Sigmoid colon (tissue), 3 donors: ENCODE results near the gene SETBP1.

ENCODE experiments used
- POLR2A ChIP-seq, 2 donors: fragments of 450-650 bp; IDR thresholded peaks; one replicate each; pipeline ENCODE4 v1.6.1; 2016; ENCODE audit warnings: antibody characterized with exemption in 2 of 2, mild to moderate bottlenecking in 2 of 2, moderate library complexity in 2 of 2
- TF ChIP-seq, protein P1 (sequence below), 4 experiments: fragments of 450-650 bp in 3 of 4; fragments of 200-600 bp in 1 of 4; IDR thresholded peaks; one replicate each; pipeline ENCODE4 v1.5.1; 2016 to 2019; ENCODE audit warnings: antibody characterized with exemption in 4 of 4, mild to moderate bottlenecking in 3 of 4, moderate library complexity in 2 of 4

DNA sequence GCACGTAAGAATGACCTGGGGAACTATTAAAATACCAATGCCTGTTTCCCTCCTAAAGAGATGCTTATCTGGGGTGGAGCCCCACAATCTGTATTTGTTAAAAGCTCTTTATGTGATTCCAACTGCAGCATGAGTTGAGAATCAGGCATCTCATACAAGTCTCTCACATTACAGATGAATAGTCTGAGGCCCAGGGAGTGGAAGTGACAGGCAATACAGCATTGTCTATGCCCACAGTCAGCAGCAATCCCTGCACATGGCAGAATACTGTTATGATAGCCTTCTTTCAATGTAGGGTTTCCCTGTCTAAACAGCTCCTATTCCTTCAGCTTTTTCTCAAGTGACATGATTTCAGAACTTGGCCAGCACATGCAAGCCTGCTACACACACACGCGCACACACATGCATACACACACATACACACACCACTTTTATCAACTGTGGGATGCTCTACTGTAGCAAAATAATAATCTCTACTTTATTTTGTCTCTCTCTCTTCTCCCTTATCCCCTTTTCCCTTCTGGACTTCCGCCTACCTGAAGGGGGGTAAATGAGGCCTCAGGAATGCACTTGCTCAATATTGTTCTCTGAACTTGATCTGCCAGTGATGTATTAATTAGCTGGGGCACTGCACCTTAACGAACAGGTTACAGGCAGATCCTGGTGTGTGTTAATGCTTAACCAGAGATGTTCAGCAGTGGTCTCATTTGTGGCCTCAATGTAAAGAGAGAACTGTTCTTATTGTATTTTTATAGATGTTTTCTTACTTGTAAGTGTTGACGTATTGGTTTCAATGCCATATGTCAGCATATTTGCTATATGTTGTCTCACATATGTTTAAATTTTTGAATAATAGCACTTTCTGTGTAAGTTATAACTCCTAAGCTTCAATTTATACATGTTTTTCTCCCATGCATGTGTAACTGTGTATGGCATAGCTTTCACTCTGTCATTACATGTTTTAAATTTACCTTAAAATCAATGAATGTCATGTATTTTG lies 116.0 kb downstream of the SETBP1 start:
- TF ChIP-seq, protein P1, sequence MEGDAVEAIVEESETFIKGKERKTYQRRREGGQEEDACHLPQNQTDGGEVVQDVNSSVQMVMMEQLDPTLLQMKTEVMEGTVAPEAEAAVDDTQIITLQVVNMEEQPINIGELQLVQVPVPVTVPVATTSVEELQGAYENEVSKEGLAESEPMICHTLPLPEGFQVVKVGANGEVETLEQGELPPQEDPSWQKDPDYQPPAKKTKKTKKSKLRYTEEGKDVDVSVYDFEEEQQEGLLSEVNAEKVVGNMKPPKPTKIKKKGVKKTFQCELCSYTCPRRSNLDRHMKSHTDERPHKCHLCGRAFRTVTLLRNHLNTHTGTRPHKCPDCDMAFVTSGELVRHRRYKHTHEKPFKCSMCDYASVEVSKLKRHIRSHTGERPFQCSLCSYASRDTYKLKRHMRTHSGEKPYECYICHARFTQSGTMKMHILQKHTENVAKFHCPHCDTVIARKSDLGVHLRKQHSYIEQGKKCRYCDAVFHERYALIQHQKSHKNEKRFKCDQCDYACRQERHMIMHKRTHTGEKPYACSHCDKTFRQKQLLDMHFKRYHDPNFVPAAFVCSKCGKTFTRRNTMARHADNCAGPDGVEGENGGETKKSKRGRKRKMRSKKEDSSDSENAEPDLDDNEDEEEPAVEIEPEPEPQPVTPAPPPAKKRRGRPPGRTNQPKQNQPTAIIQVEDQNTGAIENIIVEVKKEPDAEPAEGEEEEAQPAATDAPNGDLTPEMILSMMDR (IDR thresholded peaks at IDR 0.05) = no peak
- no peak for TF ChIP-seq POLR2A (IDR thresholded peaks at IDR 0.05)
